Kidney (tissue), 14 donors: ENCODE measurements around the gene CCNK. TPM values are rescaled to one million over a fixed set of nuclear protein-coding genes. Genes with fewer than 3 reads are reported as not detected.
A peak's percentile ranks its signal among the peaks of the same experiment; 100 is the strongest.

ENCODE experiments used
- DNase-seq, 5 donors: peaks; one replicate each; pipeline ENCODE4 v3.0.0-alpha.2; 2013 to 2020
- FAIRE-seq: peaks from 2 replicates; lab custom pipeline; 2012; peaks lifted over from hg19 to GRCh38; lab: Jason Lieb, UNC
- H3K27ac ChIP-seq, 2 donors: one replicate each; pipeline ENCODE4 v1.7.0; 2013; ENCODE audit warnings: low read depth in 2 of 2, low read length in 2 of 2, inconsistent platforms in 1 of 2
- H3K27me3 ChIP-seq: one replicate; pipeline ENCODE4 v1.7.1; 2013; ENCODE audit warnings: low read length, inconsistent platforms; ENCODE audit not compliant: control insufficient read depth, insufficient read depth
- H3K36me3 ChIP-seq, 3 donors: one replicate each; pipeline versions ENCODE4 v1.7.0 to v1.7.1; 2013; ENCODE audit warnings: low read length in 3 of 3, control low read depth in 1 of 3, inconsistent platforms in 1 of 3; ENCODE audit not compliant: insufficient read depth in 3 of 3, control insufficient read depth in 2 of 3
- H3K4me1 ChIP-seq, 3 donors: one replicate each; pipeline versions ENCODE4 v1.7.0 to v1.7.1; 2013; ENCODE audit warnings: low read length in 3 of 3, inconsistent platforms in 1 of 3, low read depth in 1 of 3; ENCODE audit not compliant: control insufficient read depth in 2 of 3, insufficient read depth in 2 of 3
- H3K4me3 ChIP-seq, 3 donors: one replicate each; pipeline versions ENCODE4 v1.7.0 to v1.8.1; 2013; ENCODE audit warnings: low read length in 3 of 3, control low read depth in 1 of 3, inconsistent platforms in 1 of 3
- H3K9ac ChIP-seq, 3 donors: one replicate each; pipeline versions ENCODE4 v1.7.0 to v1.7.1; 2013; ENCODE audit warnings: low read length in 3 of 3, control low read depth in 1 of 3, inconsistent platforms in 1 of 3
- H3K9me3 ChIP-seq, 3 donors: one replicate each; pipeline versions ENCODE4 v1.7.0 to v1.7.1; 2013; ENCODE audit warnings: low read length in 3 of 3, control low read depth in 1 of 3, inconsistent platforms in 1 of 3; ENCODE audit not compliant: control insufficient read depth in 2 of 3, insufficient read depth in 1 of 3
- CTCF ChIP-seq: IDR thresholded peaks from 3 replicates; pipeline ENCODE4 v1.5.1; 2012; ENCODE audit warnings: mild to moderate bottlenecking, moderate library complexity, borderline replicate concordance; ENCODE audit not compliant: insufficient read depth; ENCODE audit errors: extremely low read depth
- intact Hi-C: fragments of 100-400 bp; cut with DNase I; formaldehyde crosslinking; loops from one replicate; pipeline ENCODE4 v1.11.1; 2022
- polyA plus RNA-seq: library from polyadenylated mRNA; stranded (reverse); fragments of 350-450 nt; fragmentation: Illumina TruSeq; extraction: RNeasy Lipid Tissue Mini Kit (QIAGEN cat#74804); gene quantifications from one replicate; pipeline ENCODE4 v1.2.3, GENCODE V29; 2014; ENCODE audit warnings: low read depth, low replicate concordance; ENCODE audit not compliant: insufficient read depth
- total RNA-seq: library from RNA; stranded (reverse); fragmentation: NEBNext Ultra II Directional; extraction: Animal tissue kit (Norgen Biotek cat#: 25700); gene quantifications from one replicate; pipeline ENCODE4 v1.2.1, GENCODE V29; 2021
- donor health status: control.
- donor health status: control.
- donor health status: control.
- donor health status: control.
- donor health status: control.
- donor health status: DM: yes; HTN: yes; CAD: no.
- donor health status: Normal renal cell carcinoma (clear cell type).

CCNK gene
- total and polyA plus RNA-seq, 2 donors from 2014 or later = 12.8 to 40.6 TPM

GRCh38 chr14:99559286-99559990, 78.2 kb downstream of the CCNK start:
- no peak for TF ChIP-seq CTCF
- Histone ChIP-seq H3K27me3 (no peaks in the 10 kb centered on the region), H3K4me1 (peaks cover 5 to 41% (median 38%) of the 10 kb centered on the region in 3 donors), H3K9me3 (no peaks in the 10 kb centered on the region), H3K4me3 (no peak overlapping the region), H3K9ac (no peak overlapping the region), H3K36me3 (no peaks in the 10 kb centered on the region), H3K27ac (no peak overlapping the region)
- intact Hi-C loops = no loop called here
- FAIRE-seq (no peak), DNase-seq (no peak)

GRCh38 chr14:99560403-99560802, 79.2 kb downstream of the CCNK start:
- Histone ChIP-seq H3K4me3 (no peak overlapping the region), H3K4me1 (peaks cover 5 to 41% (median 39%) of the 10 kb centered on the region in 3 donors), H3K27me3 (no peaks in the 10 kb centered on the region), H3K27ac (no peak overlapping the region), H3K36me3 (no peaks in the 10 kb centered on the region), H3K9ac (no peak overlapping the region), H3K9me3 (no peaks in the 10 kb centered on the region)
- FAIRE-seq = no peak
- no peak for TF ChIP-seq CTCF
- intact Hi-C loops = no loop called here
- DNase-seq = no peak

GRCh38 chr14:99560922-99561683, 79.9 kb downstream of the CCNK start:
- intact Hi-C loops = no loop called here
- H3K27ac ChIP-seq = peak overlapping the region in 1 of 2 donors; percentile 47
- TF ChIP-seq CTCF = no peak
- no peaks in the 10 kb centered on the region for H3K27me3 ChIP-seq
- peak in 2 of 5 donors; percentile 65 to 90 for DNase-seq
- H3K4me3 ChIP-seq = no peak overlapping the region
- H3K9ac ChIP-seq = peak overlapping the region in 1 of 3 donors; percentile 41
- no peaks in the 10 kb centered on the region for H3K36me3 ChIP-seq
- FAIRE-seq = no peak
- H3K4me1 ChIP-seq = peaks cover 8 to 46% (median 44%) of the 10 kb centered on the region in 3 donors
- H3K9me3 ChIP-seq = no peaks in the 10 kb centered on the region
